SKM-1 (cell line): ENCODE measurements around the gene EBNA1BP2.
"Not testable (repeated sequence)": the region's sequence is repeated elsewhere in the genome, so short reads cannot be mapped to it uniquely, and the experiment has no call there.

Experiments used
- DNase-seq: peaks from one replicate; lab custom pipeline; 2025; ENCODE audit not compliant: unreplicated experiment; lab: John Stamatoyannopoulos, UW

Gene EBNA1BP2

GRCh38 chr1:43171876-43172526 is at the start of gene EBNA1BP2, which contains the start of gene CFAP57:
Gene EBNA1BP2 (minus strand): TSS chr1:43172290. CDS start chr1:43172118, 172 bp downstream.
Gene CFAP57 (plus strand): TSS chr1:43172330. CDS start chr1:43172754, 424 bp downstream.
- peak; percentile 68 for DNase-seq

- DNase-seq = no peak
Measured at GRCh38 chr1:43221797-43222196, 49.7 kb upstream of the EBNA1BP2 start.

- peak; percentile 35 for DNase-seq
Measured at GRCh38 chr1:43220905-43221778, 49.1 kb upstream of the EBNA1BP2 start.

GRCh38 chr1:43217747-43218146 is 45.7 kb upstream of the EBNA1BP2 start:
- no peak for DNase-seq

GRCh38 chr1:43214501-43215444 is 42.7 kb upstream of the EBNA1BP2 start:
- no peak for DNase-seq

GRCh38 chr1:43208277-43208676 is 36.2 kb upstream of the EBNA1BP2 start:
- not testable (repeated sequence) for DNase-seq

GRCh38 chr1:43207229-43207853 is 35.3 kb upstream of the EBNA1BP2 start:
- no peak for DNase-seq

- DNase-seq = peak; percentile 22
Measured at GRCh38 chr1:43206600-43207228, 34.6 kb upstream of the EBNA1BP2 start.

GRCh38 chr1:43205671-43206070 is 33.6 kb upstream of the EBNA1BP2 start:
- no peak for DNase-seq

- DNase-seq = no peak
Measured at GRCh38 chr1:43204394-43204793, 32.3 kb upstream of the EBNA1BP2 start.

GRCh38 chr1:43203859-43204258 is 31.8 kb upstream of the EBNA1BP2 start:
- no peak for DNase-seq

- no peak for DNase-seq
Measured at GRCh38 chr1:43199093-43199726, 27.1 kb upstream of the EBNA1BP2 start.

- DNase-seq = no peak
Measured at GRCh38 chr1:43197343-43198127, 25.4 kb upstream of the EBNA1BP2 start.

- DNase-seq = no peak
Measured at GRCh38 chr1:43194509-43194908, 22.4 kb upstream of the EBNA1BP2 start.

- DNase-seq = no peak
Measured at GRCh38 chr1:43188106-43188505, 16.0 kb upstream of the EBNA1BP2 start.

- no peak for DNase-seq
Measured at GRCh38 chr1:43184995-43185394, 12.9 kb upstream of the EBNA1BP2 start.

- DNase-seq = no peak
Measured at GRCh38 chr1:43184388-43184787, 12.3 kb upstream of the EBNA1BP2 start.

- DNase-seq = no peak
Measured at GRCh38 chr1:43177691-43178090, 5.6 kb upstream of the EBNA1BP2 start.

GRCh38 chr1:43174873-43175272 is 2.8 kb upstream of the EBNA1BP2 start:
- DNase-seq = no peak
